ENCODE results near the gene ABCC1. TPM values are rescaled to one million over a fixed set of nuclear protein-coding genes. Genes with fewer than 3 reads are reported as not detected.
"Not testable (repeated sequence)": the region's sequence is repeated elsewhere in the genome, so short reads cannot be mapped to it uniquely, and the experiment has no call there.

The ABCC1 gene
- total RNA-seq, 1 experiment from 2014 or later: 14.6 TPM

DNA sequence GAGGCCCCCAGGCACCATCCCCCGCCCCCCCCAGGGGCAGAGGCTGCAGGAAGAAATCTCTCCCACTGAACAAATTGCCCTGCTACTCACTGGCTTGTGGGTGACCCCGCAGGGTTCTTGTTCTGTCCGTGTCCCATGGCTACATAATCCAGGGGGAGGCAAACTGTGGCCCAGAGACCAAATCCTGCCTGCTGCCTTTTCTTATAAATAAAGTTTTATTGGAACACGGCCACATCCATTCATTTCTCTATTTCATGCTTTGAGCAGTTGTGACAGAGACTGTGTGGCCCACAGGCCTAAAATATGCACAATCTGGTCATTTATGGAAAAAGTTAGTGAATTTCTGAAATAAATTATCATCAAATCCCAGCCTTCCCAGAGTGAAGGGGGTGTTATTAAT lies 235.7 kb downstream of the ABCC1 start:
- DNase-seq (ENCODE audit: low spot score): no peak

DNA sequence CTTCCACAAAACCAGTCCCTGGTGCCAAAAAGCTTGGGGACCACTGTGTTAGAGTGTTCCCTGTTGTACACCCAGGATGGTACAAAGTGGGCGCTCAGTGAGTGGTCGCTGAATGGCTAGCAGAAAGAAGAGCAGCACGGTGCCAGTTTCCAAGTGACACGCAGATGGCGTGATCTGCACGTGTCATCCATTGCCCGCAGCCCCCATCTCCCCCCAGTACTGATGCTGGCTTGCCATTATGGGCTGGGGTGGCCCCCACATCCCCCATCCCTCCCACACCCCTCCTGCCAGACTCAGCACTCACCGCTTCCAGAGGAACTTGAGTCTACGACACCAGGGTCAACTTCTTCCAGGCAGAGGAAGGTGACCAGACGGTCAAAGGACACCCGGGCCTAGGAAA lies 237.4 kb downstream of the ABCC1 start:
- DNase-seq (ENCODE audit: low spot score): no peak

DNA sequence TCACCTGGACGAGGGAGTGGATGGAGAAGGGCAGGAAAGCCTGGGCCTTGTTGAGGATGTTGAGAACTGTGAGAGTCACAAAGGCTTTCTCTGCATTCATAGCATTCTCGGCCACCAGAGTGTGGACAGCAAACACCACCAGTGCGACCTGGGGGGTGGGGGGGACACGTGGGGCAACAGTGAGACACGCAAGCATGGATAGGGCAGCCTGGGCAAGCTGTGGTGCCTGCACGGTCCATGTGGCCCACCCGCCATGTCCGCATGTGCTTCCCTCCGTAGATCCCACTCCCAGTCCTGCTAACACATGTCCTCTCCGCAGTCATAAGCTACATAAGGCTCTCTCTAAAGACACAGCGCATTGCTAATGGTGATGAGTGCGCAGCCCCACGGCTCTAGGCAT lies 239.4 kb downstream of the ABCC1 start:
- DNase-seq (ENCODE audit: low spot score): no peak

DNA sequence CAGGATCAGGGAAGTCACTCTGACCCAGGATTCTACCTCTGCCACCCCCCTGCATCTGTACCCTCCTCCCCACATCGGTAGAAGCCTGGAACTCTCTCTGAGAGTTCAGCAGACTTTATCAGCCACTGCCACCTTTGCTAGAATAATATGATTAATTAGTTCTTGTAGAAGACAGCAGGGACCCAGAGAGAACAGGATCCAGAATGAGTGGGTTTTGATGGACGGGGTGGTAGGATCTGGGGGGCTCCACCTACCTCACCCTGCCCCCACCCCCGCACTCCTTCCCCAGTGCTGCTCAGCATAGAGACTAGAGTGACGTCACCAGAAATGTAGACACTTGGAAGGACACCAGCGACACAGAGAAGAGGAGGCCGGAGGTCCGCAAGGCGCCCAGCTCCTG lies 240.4 kb downstream of the ABCC1 start:
- DNase-seq (ENCODE audit: low spot score): no peak

DNA sequence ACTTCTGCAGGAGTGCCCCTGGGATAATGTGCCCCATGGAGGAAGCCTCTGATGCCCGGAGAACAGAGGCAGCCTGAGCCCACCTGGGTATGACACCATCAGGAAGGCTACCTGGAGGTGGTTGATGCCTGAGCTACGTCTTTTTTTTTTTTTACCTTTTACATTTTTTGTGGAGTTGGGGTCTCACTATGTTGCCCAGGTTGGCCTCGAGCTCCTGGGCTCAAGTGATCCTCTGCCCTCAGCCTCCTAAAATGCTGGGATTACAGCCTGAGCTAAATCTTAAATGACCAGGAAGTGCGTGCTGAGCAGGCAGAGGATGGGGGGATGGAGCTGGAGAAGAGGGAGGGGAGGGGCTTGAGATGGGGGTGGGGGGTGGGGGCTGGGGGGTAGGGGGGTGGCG lies 241.1 kb downstream of the ABCC1 start:
- no peak for DNase-seq (ENCODE audit: low spot score)

DNA sequence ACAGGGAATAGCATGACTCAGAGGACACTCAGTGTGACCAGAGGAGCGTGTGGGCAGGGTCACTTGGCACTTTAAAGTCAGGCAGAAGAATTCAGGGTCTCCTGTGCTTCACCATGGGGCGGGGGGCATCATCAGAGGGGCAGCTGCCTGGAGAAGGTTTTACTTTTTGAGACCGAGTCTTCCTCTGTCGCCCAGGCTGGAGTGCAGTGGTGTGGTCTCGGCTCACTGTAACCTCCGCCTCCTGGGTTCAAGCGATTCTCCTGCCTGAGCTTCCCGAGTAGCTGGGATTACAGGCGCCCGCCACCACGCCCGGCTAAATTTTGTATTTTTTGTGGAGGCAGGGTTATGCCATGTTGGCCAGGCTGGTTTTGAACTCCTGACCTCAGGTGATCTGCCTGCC lies 241.6 kb downstream of the ABCC1 start:
- not testable (repeated sequence) for DNase-seq (ENCODE audit: low spot score)

DNA sequence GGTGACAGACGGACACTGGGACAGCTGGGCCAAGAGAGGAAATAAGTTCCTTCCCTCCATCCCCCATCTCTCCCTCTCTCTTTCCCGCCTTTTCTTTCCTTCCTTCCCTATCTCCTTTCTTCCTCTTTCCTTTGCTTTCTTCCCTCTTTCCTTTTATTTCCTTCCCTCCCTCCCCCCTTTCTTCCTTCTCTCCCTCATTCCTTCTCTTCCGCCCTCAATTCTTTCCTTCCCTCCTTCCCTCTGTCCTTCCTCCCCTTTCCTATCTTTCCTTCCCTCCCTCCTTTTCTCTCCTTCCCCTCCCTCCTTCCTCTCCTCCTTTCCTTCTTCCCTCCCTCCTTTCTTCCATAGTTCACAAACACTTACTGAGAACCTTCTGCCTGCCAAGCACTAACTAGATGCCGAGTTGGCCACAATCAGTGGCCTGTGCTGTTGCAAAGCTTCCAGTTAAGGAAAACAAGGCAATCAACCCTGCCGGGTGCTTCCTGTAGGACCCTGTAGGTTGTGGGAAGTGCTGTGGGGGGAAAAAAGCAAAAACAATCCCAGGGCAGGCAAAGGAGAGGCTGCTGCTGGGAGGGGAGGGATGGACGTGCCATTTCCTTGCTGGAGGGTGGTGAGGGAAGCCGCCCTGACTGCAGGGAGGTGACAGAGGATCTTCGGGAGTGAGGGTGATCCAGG lies 242.2 kb downstream of the ABCC1 start:
- DNase-seq (ENCODE audit: low spot score): no peak

Other genes with a start within 250 kb of the ABCC1 start
- not detected in 2 replicates for gene MYH11, start 92.6 kb upstream of the ABCC1 start, total RNA-seq (2014; rRNA removed; shearing (Covaris generic))
- gene CEP20, start 61.0 kb upstream of the ABCC1 start, total RNA-seq (2014; rRNA removed; shearing (Covaris generic)): 130 and 138 TPM in 2 replicates

All from A172 (cell line).